ENCODE measurements around the gene SLC22A7.
"Not testable (repeated sequence)": the region's sequence is repeated elsewhere in the genome, so short reads cannot be mapped to it uniquely, and the experiment has no call there.

SLC22A7 gene

DNA sequence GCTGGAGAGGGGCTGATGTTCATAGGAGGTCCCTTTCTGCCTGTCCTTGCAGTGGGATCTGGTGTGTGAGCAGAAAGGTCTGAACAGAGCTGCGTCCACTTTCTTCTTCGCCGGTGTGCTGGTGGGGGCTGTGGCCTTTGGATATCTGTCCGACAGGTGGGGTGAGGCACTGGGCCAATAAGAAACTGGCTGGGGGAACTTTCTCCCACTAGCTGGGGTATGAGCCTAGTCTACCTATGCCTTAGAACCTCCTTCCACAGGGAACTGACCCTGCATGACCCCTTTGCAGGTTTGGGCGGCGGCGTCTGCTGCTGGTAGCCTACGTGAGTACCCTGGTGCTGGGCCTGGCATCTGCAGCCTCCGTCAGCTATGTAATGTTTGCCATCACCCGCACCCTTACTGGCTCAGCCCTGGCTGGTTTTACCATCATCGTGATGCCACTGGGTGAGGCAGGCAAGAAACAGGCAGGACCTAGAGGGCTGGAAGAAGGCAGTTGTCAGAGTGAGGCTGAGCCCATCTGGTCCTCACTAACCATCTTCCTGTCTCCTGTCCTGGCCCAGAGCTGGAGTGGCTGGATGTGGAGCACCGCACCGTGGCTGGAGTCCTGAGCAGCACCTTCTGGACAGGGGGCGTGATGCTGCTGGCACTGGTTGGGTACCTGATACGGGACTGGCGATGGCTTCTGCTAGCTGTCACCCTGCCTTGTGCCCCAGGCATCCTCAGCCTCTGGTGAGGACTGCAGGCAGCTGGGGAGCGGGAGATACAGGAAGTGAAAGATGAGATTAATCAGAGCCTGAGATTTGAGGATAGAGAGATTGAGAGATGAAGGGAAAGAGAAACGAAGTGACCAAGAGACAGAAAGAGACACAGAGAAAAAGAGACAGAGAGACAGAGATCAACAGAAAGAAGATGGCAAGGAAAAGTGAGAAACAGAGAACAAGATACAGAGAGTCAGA is 1.6 kb downstream of the SLC22A7 start:
- DNase-seq (ENCODE audit: extremely low read depth in 1 of 2, low read depth in 1 of 2), result no peak

GRCh38 chr6:43301081-43301870 is 3.2 kb downstream of the SLC22A7 start:
- DNase-seq (ENCODE audit: extremely low read depth in 1 of 2, low read depth in 1 of 2), result no peak

- no peak for DNase-seq (ENCODE audit: extremely low read depth in 1 of 2, low read depth in 1 of 2)
These were observed 4.1 kb downstream of the SLC22A7 start for GRCh38 chr6:43302126-43302525.

- not testable (repeated sequence) for DNase-seq (ENCODE audit: extremely low read depth in 1 of 2, low read depth in 1 of 2)
These were observed 4.9 kb downstream of the SLC22A7 start for GRCh38 chr6:43303006-43303405.

GRCh38 chr6:43303751-43304331 is 5.8 kb downstream of the SLC22A7 start:
- DNase-seq (ENCODE audit: extremely low read depth in 1 of 2, low read depth in 1 of 2), result no peak

- no peak for DNase-seq (ENCODE audit: extremely low read depth in 1 of 2, low read depth in 1 of 2)
These were observed 6.3 kb downstream of the SLC22A7 start for GRCh38 chr6:43304361-43304760.

GRCh38 chr6:43304882-43305281 is 6.8 kb downstream of the SLC22A7 start:
- DNase-seq (ENCODE audit: extremely low read depth in 1 of 2, low read depth in 1 of 2), result no peak

- no peak for DNase-seq (ENCODE audit: extremely low read depth in 1 of 2, low read depth in 1 of 2)
These were observed 8.0 kb downstream of the SLC22A7 start for GRCh38 chr6:43306086-43306485.

DNA sequence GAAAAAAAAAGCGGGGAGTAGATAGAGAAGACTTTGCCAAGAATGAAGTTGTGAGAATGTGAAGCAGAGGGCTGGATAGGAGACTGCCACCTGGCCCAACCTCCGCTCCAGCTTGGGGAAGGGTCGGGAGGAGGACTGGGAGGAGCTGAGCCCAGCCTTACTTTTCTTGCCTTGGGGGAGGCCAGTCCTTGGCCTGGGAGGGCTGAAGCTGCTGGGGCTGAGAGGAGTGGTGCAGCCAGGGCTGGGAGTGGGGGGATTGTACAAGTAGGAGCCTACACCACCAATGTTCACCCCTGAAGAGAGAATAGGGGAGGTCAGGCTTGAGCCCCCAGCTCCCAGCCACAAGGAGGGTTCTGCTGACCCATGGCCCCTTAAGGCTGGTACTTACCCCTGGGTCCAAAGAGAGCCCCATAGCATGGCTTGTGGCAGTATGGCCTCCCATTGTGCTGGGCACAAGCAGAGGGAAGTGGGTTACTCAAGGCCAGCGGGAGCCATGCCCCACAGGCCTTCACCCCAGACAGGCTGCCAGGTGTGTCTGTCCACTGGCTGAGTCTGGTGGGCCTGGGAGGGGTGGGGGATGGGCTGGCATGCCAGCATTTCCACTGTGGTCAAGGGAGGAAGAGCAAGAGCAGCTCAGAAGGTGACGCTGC is 9.5 kb downstream of the SLC22A7 start:
- DNase-seq (ENCODE audit: extremely low read depth in 1 of 2, low read depth in 1 of 2), result no peak

DNA sequence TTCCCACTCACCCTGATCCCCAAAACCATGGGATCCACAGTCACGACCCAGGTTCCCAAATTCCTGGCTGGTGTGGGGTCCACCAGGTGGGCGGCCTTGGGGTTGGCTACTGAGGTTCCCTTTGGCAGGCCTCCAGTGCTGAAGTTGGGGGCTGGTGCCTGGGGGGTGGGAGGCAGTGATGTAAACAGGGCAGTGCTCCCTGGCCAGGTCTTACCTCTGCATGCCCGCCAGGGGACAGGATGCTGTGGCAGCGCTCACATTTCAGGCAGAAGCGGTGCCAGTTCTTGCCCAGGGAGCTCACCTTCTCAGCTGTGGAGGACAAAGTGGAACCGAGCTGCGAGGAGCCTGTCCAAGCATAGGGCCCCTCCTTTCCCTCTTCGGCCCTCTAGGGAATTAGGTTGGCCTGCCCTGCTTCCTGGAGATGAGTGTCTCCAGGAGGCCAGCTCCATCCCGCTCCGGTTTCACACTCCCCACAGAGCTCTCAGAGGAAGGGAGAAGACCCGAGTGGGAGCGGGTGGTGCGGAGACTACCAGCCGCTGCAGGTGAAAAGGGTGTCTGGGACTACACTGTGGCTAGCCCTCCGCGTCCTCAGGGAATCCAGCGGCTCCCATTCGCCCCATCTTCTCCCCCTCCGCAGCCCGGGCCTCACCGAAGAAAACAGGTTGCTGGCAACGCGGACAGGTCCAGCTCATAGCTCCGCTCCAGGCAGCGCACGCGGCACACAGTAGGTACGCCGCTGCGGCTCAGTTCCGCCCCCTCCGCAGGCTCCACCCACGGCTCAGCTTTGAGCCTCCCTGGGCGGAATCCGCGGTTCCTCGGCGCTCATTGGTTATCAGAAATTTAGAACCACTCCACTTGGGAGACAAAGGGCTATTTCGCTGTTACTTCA is 10.3 kb downstream of the SLC22A7 start, which contains the start of gene CRIP3:
Gene CRIP3, minus strand, starts transcription at position 726 of the 889 bp plus-strand sequence. Its CDS starts 34 bp downstream, at position 692.
- peak in 1 of 2 donors; percentile 29 for DNase-seq (ENCODE audit: extremely low read depth in 1 of 2, low read depth in 1 of 2)

GRCh38 chr6:43308990-43309477 is 11.0 kb downstream of the SLC22A7 start:
- no peak for DNase-seq (ENCODE audit: extremely low read depth in 1 of 2, low read depth in 1 of 2)

GRCh38 chr6:43310134-43310533 is 12.1 kb downstream of the SLC22A7 start:
- DNase-seq (ENCODE audit: extremely low read depth in 1 of 2, low read depth in 1 of 2), result no peak

- DNase-seq (ENCODE audit: extremely low read depth in 1 of 2, low read depth in 1 of 2), result no peak
These were observed 12.6 kb downstream of the SLC22A7 start for GRCh38 chr6:43310624-43311023.

DNA sequence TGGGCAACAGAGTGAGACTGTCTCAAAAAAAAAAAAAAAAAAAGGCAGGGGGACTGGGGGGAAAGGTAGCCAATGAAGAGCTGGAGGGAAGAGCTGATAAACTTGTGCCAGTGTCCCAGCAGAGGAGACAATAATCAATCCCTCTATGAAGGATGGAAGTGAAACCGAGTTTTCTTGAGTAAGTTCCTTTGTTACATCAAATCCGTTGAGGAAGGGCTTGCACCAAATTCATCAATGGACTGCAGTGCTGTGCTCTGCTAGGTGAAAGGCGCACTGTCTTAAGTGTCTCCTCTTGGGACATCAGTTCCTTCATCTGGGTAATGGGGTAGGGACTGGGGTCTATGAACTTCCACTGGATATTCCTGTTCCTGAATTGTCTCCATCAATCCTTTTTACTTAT is 13.6 kb downstream of the SLC22A7 start:
- DNase-seq (ENCODE audit: extremely low read depth in 1 of 2, low read depth in 1 of 2), result no peak

DNA sequence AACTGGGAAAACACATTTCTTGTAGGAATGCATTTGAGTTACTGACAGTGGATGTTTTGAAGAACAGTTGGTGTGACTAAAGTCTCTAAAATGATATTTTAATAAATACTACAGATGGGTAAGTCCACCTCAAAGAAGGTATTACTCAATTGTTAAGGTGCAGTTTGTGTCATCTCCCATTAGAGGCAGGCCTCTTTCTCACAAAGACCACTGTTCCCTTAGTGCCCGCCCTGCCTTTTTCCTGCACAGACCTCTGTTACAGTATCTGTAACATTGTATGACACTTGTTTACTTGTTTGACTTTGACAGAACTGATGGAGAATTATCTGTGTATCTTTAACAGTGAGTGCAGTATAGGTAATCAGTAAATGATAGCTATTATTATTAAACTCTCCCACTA is 15.8 kb downstream of the SLC22A7 start:
- no peak for DNase-seq (ENCODE audit: extremely low read depth in 1 of 2, low read depth in 1 of 2)

DNA sequence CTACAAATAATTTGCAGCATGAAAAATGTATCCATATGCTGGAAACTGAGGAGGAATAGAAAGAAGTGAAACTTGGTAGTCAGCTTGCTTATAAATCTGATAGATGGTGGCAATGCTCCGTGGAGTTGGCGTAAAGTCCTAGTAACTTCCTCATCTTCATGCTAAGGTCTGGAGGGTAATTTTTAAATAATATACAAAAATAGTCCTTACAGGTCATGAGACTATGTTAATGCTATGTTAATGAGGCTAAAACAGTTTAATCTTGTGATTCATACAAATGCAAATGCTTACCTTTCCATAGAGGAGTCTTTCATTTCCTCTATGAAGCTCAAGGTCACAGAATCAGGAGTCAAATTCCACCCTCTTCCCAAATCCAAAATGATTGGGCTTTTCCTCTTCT is 20.0 kb downstream of the SLC22A7 start:
- DNase-seq (ENCODE audit: extremely low read depth in 1 of 2, low read depth in 1 of 2), result no peak

- no peak for DNase-seq (ENCODE audit: extremely low read depth in 1 of 2, low read depth in 1 of 2)
These were observed 27.8 kb downstream of the SLC22A7 start for GRCh38 chr6:43325876-43326275.

DNA sequence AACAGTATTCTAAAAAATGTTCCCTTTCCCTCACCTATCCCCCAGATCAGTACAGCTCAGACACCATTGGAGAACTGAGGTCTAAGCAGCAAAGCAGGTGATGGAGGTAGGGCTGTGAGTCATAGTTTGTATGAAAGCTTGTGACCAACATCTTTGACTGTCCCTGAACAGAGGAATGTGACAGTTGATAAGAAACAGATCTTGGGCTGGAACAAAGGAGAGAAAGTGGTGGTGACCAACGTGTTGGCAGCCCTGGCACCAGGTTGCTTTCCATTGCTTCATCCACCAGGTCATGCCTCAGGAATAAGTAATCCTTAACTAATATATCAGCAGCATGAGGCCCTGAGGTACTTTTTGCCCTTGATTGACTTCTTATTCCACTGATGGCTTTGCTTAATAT is 30.5 kb downstream of the SLC22A7 start:
- DNase-seq (ENCODE audit: extremely low read depth in 1 of 2, low read depth in 1 of 2), result no peak

DNA sequence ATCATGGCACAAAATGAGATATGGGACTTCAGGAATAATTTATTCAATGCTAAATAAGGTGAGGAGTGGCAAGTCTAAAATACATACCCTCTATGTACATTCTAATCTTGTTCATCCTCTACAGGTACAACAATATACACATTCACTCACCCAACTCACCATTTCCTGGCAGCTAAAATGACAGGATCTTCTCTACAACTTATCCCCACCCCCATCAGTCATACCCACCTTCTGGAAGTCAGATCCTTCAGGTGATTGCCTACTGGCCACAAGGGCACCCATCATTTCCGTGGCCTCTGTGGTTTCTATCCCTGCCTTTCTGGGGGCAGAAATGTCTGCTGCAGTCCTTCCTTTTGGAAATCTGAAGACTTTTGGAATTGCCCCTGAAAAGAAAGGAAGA is 33.4 kb downstream of the SLC22A7 start:
- no peak for DNase-seq (ENCODE audit: extremely low read depth in 1 of 2, low read depth in 1 of 2)

- DNase-seq (ENCODE audit: extremely low read depth in 1 of 2, low read depth in 1 of 2), result no peak
These were observed 33.8 kb downstream of the SLC22A7 start for GRCh38 chr6:43331891-43332290.

Measured in stimulated activated CD8-positive, alpha-beta memory T cell treated with anti-CD3 and anti-CD28 coated beads, Interleukin-7, amount 100 ng/mL, for 48 hours (primary cell).